HepG2 (cell line): ENCODE measurements around the gene NBPF1. TPM values are rescaled to one million over a fixed set of nuclear protein-coding genes. Genes with fewer than 3 reads are reported as not detected.

Experiments used
- ATAC-seq: fragments of 200-7000 bp; cut with Tn5 transposase; 3 replicates; pipeline ENCODE4 v1.9.1; 2020; ENCODE audit warnings: mild to moderate bottlenecking, moderate library complexity
- BruUV-seq: library from RNA; stranded (reverse); fragments of 400-500 nt; replicated peaks from 2 replicates; lab custom pipeline; 2021; lab: Mats Ljungman, UMichigan
- CTCF ChIA-PET: fragments of 300-600 bp; formaldehyde crosslinking; extraction: SDS; loops from one replicate; lab custom pipeline; 2021; ENCODE audit warnings: low total read pairs, inconsistent platforms, low intra/inter-chr PET ratio; lab: Yijun Ruan, JAX
- POLR2A ChIA-PET: fragments of 350-600 bp; sonication (Branson Sonifier 250); formaldehyde crosslinking; loops from one replicate; lab custom pipeline; 2020; ENCODE audit warnings: antibody characterized with exemption, inconsistent platforms; lab: Yijun Ruan, JAX
- DNase-seq: peaks from one replicate; pipeline ENCODE4 v3.0.0-alpha.2; 2015; ENCODE audit warnings: low spot score
- FAIRE-seq: peaks from 3 replicates; lab custom pipeline; 2011; peaks lifted over from hg19 to GRCh38; lab: Jason Lieb, UNC
- H2AFZ ChIP-seq: one replicate; pipeline ENCODE4 v1.6.1; 2011; ENCODE audit warnings: low read length, inconsistent platforms
- H3K27ac ChIP-seq: fragments of 300-600 bp; 3 replicates; pipeline ENCODE4 v1.8.0; 2011; ENCODE audit warnings: mixed run types, mild to moderate bottlenecking, mixed read lengths, low read length, inconsistent platforms; ENCODE audit not compliant: insufficient read depth; ENCODE audit errors: extremely low read length
- H3K27me3 ChIP-seq, 2 experiments: fragments of 200-600 bp in 1 of 2; 2 replicates in 1 of 2; 3 replicates in 1 of 2; pipeline versions ENCODE4 v1.6.0 to v1.8.0; 2011; ENCODE audit warnings: low read length in 2 of 2, mild to moderate bottlenecking in 2 of 2, moderate library complexity in 2 of 2, inconsistent platforms in 1 of 2; ENCODE audit not compliant: insufficient read depth in 2 of 2, control insufficient read depth in 1 of 2
- H3K36me3 ChIP-seq, 2 experiments: fragments of 200-600 bp in 1 of 2; replicated peaks in 1 of 2; 2 replicates in 1 of 2; 3 replicates in 1 of 2; pipeline versions ENCODE4 v1.5.1 to v1.8.0; 2011; ENCODE audit warnings: low read length in 2 of 2, inconsistent platforms in 1 of 2; ENCODE audit not compliant: insufficient read depth in 2 of 2, control insufficient read depth in 1 of 2
- H3K4me1 ChIP-seq: 2 replicates; pipeline ENCODE4 v1.5.1; 2012; ENCODE audit warnings: low read length, inconsistent platforms; ENCODE audit not compliant: insufficient read depth
- H3K4me2 ChIP-seq: 2 replicates; pipeline ENCODE4 v1.6.0; 2011; ENCODE audit warnings: low read depth, low read length, inconsistent platforms
- H3K4me3 ChIP-seq, 3 experiments: fragments of 200-600 bp in 1 of 3; sonication (generic), shearing (Covaris generic) in 1 of 3; replicated peaks in 1 of 3; 2 replicates each; pipeline ENCODE4 v1.5.1; 2011 to 2016; ENCODE audit warnings: low read length in 3 of 3, inconsistent platforms in 2 of 3, low read depth in 2 of 3, mild to moderate bottlenecking in 2 of 3, control low read depth in 1 of 3, mixed read lengths in 1 of 3; ENCODE audit not compliant: insufficient read depth in 1 of 3
- H3K79me2 ChIP-seq: one replicate; pipeline ENCODE4 v1.6.1; 2011; ENCODE audit warnings: low read length, inconsistent platforms; ENCODE audit not compliant: insufficient read depth
- H3K9ac ChIP-seq: 2 replicates; pipeline ENCODE4 v1.6.0; 2011; ENCODE audit warnings: mild to moderate bottlenecking, low read depth, low read length, inconsistent platforms; ENCODE audit not compliant: insufficient read depth
- H3K9me3 ChIP-seq: 2 replicates; pipeline ENCODE4 v1.5.1; 2012; ENCODE audit warnings: mild to moderate bottlenecking, low read length
- H4K20me1 ChIP-seq: 2 replicates; pipeline ENCODE4 v1.6.0; 2011; ENCODE audit warnings: inconsistent platforms, mild to moderate bottlenecking, low read length, moderate library complexity; ENCODE audit not compliant: insufficient read depth
- ATF7-NPFF ChIP-seq: sonication (generic); formaldehyde crosslinking; IDR thresholded peaks from 2 replicates; pipeline ENCODE4 v1.8.1; 2023; ENCODE audit warnings: mild to moderate bottlenecking, low read depth, missing genetic modification reagents, moderate library complexity
- MEIS1 ChIP-seq: sonication (generic); formaldehyde crosslinking; IDR thresholded peaks from 2 replicates; pipeline ENCODE4 v1.9.0; 2021; ENCODE audit warnings: mild to moderate bottlenecking, missing genetic modification reagents, moderate library complexity, borderline replicate concordance
- SAFB2 ChIP-seq: sonication (generic); formaldehyde crosslinking; IDR thresholded peaks from 2 replicates; pipeline ENCODE4 v1.5.1; 2020; ENCODE audit warnings: missing genetic modification reagents, low read depth, mild to moderate bottlenecking, borderline replicate concordance
- WGBS: methylation state at CpG from one replicate; pipeline ENCODE4 v1.1.6; 2017; ENCODE audit warnings: low lambda C conversion rate; 5-methylcytosine and 5-hydroxymethylcytosine counted together
- in situ Hi-C: cut with HindIII; loops from 2 replicates; pipeline ENCODE4 v1.10.0; 2017; ENCODE audit warnings: low pct_unique_long_range_greater_than_20kb; ENCODE audit not compliant: extremely low pct_ligation_motif_present
- intact Hi-C: fragments of 100-400 bp; cut with micrococcal nuclease; formaldehyde crosslinking; loops from one replicate; pipeline ENCODE4 v1.10.0; 2022; ENCODE audit not compliant: unreplicated experiment
- polyA plus RNA-seq, 8 experiments: library from polyadenylated mRNA; depleted of rRNA in 3 of 8; stranded (reverse) in 7 of 8; unstranded in 1 of 8; fragments of >200 nt; fragmentation: Illumina TruSeq in 4 of 8; extraction: Trizol in 4 of 8; gene quantifications; 2 replicates each; pipeline versions ENCODE4 v1.2.1 to v1.2.3, GENCODE V29; 2011 to 2016; ENCODE audit warnings: low read depth in 4 of 8, missing spikeins in 1 of 8, mixed read lengths in 1 of 8; ENCODE audit not compliant: insufficient read depth in 1 of 8
- total RNA-seq, 5 experiments: library from RNA; depleted of rRNA; stranded (reverse); fragments of >200 nt; fragmentation: Illumina TruSeq; extraction: Trizol; gene quantifications; 2 replicates each; pipeline ENCODE4 v1.2.3, GENCODE V29; 2016; ENCODE audit warnings: low read depth in 1 of 5
- TF ChIP-seq, protein P1 (sequence below): sonication (generic); formaldehyde crosslinking; IDR thresholded peaks from 2 replicates; pipeline ENCODE4 v1.4.0; 2020; ENCODE audit warnings: missing genetic modification reagents, low read depth, mild to moderate bottlenecking, borderline replicate concordance
- TF ChIP-seq, protein P2 (sequence below): sonication (generic); formaldehyde crosslinking; IDR thresholded peaks from 2 replicates; pipeline ENCODE4 v1.4.0; 2020; ENCODE audit warnings: low read depth, mild to moderate bottlenecking, missing genetic modification reagents
- TF ChIP-seq, protein P3 (sequence below): sonication (generic); formaldehyde crosslinking; IDR thresholded peaks from 2 replicates; pipeline ENCODE4 v1.5.0; 2020; ENCODE audit warnings: mild to moderate bottlenecking, missing genetic modification reagents, moderate library complexity
- TF ChIP-seq, protein P4 (sequence below): sonication (generic); formaldehyde crosslinking; IDR thresholded peaks from 2 replicates; pipeline ENCODE4 v1.5.1; 2020; ENCODE audit warnings: mild to moderate bottlenecking, missing genetic modification reagents, moderate library complexity
- TF ChIP-seq, protein P5 (sequence below): sonication (generic); formaldehyde crosslinking; IDR thresholded peaks from 2 replicates; pipeline ENCODE4 v1.8.1; 2022; ENCODE audit warnings: mild to moderate bottlenecking, missing genetic modification reagents

Gene NBPF1
- total and polyA plus RNA-seq, 2 of the 13 experiments (the other 11 are each of a cell fraction or from before 2014, with no cell fraction given) = 30.3 to 35.6 TPM

DNA sequence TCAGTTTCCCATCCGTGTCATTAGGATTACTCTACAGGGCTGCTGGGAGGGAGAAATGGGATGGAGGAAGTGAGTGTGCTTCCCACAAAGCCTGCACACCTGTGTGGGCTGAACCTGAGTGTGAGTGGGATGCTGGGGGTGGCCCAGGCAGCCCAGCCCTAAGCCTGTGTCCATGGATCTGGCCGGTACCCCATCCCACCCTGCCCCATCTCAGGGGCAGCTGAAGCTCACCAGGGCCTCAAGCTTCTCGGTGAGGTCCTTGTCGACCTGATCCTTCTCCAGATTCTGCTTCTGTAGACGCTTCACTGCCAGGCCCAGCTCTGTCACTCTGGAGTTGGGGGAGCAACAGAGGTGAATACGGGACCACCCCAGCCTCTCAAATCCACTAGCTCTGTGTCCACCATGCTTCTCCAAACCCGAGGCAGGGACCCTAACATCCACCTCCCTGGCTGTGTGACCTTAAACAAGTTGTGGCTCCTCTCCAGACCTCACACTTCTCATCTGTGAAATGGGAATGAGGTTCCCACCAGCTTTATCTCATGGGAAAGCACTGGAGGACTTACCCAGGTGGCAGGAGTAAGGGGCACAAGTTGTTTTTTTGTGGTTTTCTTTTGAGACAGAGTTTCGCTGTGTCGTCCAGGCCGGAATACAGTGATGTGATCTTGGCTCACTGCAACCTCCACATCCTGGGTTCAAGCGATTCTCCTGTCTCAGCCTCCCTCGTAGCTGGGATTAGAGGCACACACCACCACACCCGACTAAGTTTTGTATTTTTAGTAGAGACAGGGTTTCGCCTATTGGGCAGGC, 18.9 kb upstream of the NBPF1 start (continued):
- TF ChIP-seq, protein P1, sequence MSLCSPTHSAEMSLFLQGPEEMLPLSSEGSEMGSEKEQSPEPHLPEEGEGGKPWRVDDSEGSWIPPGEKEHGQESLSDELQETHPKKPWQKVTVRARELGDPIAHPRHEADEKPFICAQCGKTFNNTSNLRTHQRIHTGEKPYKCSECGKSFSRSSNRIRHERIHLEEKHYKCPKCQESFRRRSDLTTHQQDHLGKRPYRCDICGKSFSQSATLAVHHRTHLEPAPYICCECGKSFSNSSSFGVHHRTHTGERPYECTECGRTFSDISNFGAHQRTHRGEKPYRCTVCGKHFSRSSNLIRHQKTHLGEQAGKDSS (CRISPR knock-in tag) = 0 out of 2 replicates have a peak, but pooled peaks have one; percentile 53
- TF ChIP-seq MEIS1 = peak; percentile 54; the same call in 1 of the 2 replicates
- TF ChIP-seq, protein P2, sequence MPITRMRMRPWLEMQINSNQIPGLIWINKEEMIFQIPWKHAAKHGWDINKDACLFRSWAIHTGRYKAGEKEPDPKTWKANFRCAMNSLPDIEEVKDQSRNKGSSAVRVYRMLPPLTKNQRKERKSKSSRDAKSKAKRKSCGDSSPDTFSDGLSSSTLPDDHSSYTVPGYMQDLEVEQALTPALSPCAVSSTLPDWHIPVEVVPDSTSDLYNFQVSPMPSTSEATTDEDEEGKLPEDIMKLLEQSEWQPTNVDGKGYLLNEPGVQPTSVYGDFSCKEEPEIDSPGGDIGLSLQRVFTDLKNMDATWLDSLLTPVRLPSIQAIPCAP (CRISPR knock-in tag) = 0 out of 2 replicates have a peak, but pooled peaks have one; percentile 32

DNA sequence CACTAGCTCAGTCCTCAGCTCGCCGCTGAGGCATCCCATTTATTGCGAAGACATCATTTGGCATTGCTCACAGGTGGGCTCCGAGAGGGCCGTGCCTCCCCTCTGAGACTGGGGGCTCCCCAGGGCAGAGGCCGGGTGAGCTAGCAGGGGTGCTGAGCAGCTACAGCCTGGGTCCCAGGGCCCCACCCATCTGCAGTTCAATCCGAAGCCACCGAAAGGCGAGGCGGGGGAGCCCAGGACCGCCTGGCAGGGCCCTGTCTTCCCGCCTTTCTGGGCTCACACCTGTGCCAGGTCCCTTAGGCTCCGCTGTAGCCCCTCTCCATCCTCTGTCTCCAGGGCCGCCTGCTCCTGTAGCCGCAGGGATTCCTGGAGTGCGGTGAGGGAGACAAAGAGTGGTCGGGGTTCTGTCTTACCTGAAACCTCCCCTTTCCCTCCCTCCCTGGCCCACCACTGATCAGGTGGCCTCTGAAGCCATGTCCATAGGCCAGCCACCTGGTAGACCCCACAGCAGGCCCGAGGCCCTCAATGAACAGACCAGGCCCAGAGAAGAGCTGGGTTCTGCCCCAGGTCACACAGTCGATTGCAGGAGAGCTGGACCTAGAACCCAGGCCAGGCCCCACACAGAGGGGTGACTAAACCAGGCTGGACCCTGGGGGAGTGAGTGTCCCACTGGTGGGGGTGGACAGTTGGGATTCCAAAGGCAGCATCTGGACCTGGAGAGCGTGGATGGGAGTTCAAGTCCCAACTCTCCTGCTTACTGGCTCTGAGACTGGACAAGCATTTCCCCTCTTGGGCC, 18.1 kb upstream of the NBPF1 start:
- POLR2A ChIA-PET = interaction anchor here (1.0 kb wide), 1 partner anchor 19 kb away, joined by 5 read pairs; no protein-coding TSS in a partner anchor
- Histone ChIP-seq H4K20me1 (no peaks in the 10 kb centered on the region), H3K27me3 (no peaks in the 10 kb centered on the region), H3K4me1 (no peaks in the 10 kb centered on the region), H3K4me2 (no peak overlapping the region), H2AFZ (no peak overlapping the region), H3K27ac (no peak overlapping the region), H3K9me3 (no peaks in the 10 kb centered on the region), H3K79me2 (peaks cover 16% of the 10 kb centered on the region), H3K4me3 (no peak overlapping the region), H3K36me3 (peaks cover 52 to 87% of the 10 kb centered on the region in 2 experiments), H3K9ac (no peak overlapping the region)
- DNase-seq (no peak), ATAC-seq (peak; percentile 7), FAIRE-seq (no peak)
- BruUV-seq = no TSS peak
- 94% methylated on average over 20 of the region's 20 CpGs for WGBS
- CTCF ChIA-PET = no interaction called here
- intact Hi-C loops (no loop called here), in situ Hi-C loops (no loop called here)
- TF ChIP-seq SAFB2 (CRISPR knock-in tag) (no peak), ATF7-NPFF (CRISPR knock-in tag) (0 out of 2 replicates have a peak, but pooled peaks have one; percentile 25)
- TF ChIP-seq, protein P3, sequence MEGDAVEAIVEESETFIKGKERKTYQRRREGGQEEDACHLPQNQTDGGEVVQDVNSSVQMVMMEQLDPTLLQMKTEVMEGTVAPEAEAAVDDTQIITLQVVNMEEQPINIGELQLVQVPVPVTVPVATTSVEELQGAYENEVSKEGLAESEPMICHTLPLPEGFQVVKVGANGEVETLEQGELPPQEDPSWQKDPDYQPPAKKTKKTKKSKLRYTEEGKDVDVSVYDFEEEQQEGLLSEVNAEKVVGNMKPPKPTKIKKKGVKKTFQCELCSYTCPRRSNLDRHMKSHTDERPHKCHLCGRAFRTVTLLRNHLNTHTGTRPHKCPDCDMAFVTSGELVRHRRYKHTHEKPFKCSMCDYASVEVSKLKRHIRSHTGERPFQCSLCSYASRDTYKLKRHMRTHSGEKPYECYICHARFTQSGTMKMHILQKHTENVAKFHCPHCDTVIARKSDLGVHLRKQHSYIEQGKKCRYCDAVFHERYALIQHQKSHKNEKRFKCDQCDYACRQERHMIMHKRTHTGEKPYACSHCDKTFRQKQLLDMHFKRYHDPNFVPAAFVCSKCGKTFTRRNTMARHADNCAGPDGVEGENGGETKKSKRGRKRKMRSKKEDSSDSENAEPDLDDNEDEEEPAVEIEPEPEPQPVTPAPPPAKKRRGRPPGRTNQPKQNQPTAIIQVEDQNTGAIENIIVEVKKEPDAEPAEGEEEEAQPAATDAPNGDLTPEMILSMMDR = no peak
- TF ChIP-seq, protein P4, sequence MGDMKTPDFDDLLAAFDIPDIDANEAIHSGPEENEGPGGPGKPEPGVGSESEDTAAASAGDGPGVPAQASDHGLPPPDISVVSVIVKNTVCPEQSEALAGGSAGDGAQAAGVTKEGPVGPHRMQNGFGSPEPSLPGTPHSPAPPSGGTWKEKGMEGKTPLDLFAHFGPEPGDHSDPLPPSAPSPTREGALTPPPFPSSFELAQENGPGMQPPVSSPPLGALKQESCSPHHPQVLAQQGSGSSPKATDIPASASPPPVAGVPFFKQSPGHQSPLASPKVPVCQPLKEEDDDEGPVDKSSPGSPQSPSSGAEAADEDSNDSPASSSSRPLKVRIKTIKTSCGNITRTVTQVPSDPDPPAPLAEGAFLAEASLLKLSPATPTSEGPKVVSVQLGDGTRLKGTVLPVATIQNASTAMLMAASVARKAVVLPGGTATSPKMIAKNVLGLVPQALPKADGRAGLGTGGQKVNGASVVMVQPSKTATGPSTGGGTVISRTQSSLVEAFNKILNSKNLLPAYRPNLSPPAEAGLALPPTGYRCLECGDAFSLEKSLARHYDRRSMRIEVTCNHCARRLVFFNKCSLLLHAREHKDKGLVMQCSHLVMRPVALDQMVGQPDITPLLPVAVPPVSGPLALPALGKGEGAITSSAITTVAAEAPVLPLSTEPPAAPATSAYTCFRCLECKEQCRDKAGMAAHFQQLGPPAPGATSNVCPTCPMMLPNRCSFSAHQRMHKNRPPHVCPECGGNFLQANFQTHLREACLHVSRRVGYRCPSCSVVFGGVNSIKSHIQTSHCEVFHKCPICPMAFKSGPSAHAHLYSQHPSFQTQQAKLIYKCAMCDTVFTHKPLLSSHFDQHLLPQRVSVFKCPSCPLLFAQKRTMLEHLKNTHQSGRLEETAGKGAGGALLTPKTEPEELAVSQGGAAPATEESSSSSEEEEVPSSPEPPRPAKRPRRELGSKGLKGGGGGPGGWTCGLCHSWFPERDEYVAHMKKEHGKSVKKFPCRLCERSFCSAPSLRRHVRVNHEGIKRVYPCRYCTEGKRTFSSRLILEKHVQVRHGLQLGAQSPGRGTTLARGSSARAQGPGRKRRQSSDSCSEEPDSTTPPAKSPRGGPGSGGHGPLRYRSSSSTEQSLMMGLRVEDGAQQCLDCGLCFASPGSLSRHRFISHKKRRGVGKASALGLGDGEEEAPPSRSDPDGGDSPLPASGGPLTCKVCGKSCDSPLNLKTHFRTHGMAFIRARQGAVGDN (CRISPR knock-in tag) = peak; percentile 26
- TF ChIP-seq, protein P5, sequence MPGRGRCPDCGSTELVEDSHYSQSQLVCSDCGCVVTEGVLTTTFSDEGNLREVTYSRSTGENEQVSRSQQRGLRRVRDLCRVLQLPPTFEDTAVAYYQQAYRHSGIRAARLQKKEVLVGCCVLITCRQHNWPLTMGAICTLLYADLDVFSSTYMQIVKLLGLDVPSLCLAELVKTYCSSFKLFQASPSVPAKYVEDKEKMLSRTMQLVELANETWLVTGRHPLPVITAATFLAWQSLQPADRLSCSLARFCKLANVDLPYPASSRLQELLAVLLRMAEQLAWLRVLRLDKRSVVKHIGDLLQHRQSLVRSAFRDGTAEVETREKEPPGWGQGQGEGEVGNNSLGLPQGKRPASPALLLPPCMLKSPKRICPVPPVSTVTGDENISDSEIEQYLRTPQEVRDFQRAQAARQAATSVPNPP (CRISPR knock-in tag) = no peak
